K562 (cell line): Measurements from ENCODE around the gene LINC00632. TPM values are rescaled to one million over a fixed set of nuclear protein-coding genes. Genes with fewer than 3 reads are reported as not detected.
A peak's percentile ranks its signal among the peaks of the same experiment; 100 is the strongest.

Experiments used
- ATAC-seq: fragments of 200-7000 bp; cut with Tn5 transposase; 3 replicates; pipeline ENCODE4 v1.9.1; 2020; ENCODE audit warnings: moderate library complexity
- BruUV-seq: library from RNA; stranded (reverse); fragments of 400-500 nt; replicated peaks from 2 replicates; lab custom pipeline; 2021; lab: Mats Ljungman, UMichigan
- CTCF ChIA-PET: fragments of 300-600 bp; formaldehyde crosslinking; extraction: SDS; loops from one replicate; lab custom pipeline; 2021; ENCODE audit warnings: low intra/inter-chr PET ratio; lab: Yijun Ruan, JAX
- POLR2A ChIA-PET: fragments of 300-600, 350-650 bp; sonication (Branson Sonifier 250); formaldehyde crosslinking; extraction: SDS; loops from one replicate; lab custom pipeline; 2021; ENCODE audit warnings: antibody characterized with exemption, inconsistent platforms; lab: Yijun Ruan, JAX
- DNase-seq, 4 experiments: peaks; one replicate each; pipeline versions ENCODE4 v3.0.0 to v3.0.0-alpha.2; 2011 to 2018; ENCODE audit warnings: low spot score in 3 of 4, mixed read lengths in 3 of 4; ENCODE audit errors: extremely low read depth in 1 of 4
- FAIRE-seq: peaks from 2 replicates; lab custom pipeline; 2011; peaks lifted over from hg19 to GRCh38; lab: Jason Lieb, UNC
- H2AFZ ChIP-seq: 2 replicates; pipeline ENCODE4 v1.6.0; 2011; ENCODE audit warnings: low read depth, low read length, control low read depth, inconsistent platforms
- H3K27ac ChIP-seq: fragments of 200-600 bp; 3 replicates; pipeline ENCODE4 v1.8.0; 2011; ENCODE audit warnings: low read depth, mild to moderate bottlenecking, control low read depth, inconsistent platforms, low read length, moderate library complexity, mixed read lengths; ENCODE audit errors: extremely low read depth
- H3K27me3 ChIP-seq, 2 experiments: fragments of 300-600 bp in 1 of 2; 2 replicates in 1 of 2; 3 replicates in 1 of 2; pipeline versions ENCODE4 v1.6.0 to v1.8.0; 2011; ENCODE audit warnings: inconsistent platforms in 2 of 2, low read length in 2 of 2, mild to moderate bottlenecking in 1 of 2, mixed read lengths in 1 of 2, moderate library complexity in 1 of 2; ENCODE audit not compliant: control insufficient read depth in 2 of 2, insufficient read depth in 2 of 2
- H3K36me3 ChIP-seq: fragments of 300-600 bp; 3 replicates; pipeline ENCODE4 v1.8.0; 2011; ENCODE audit warnings: mild to moderate bottlenecking, low read length, inconsistent platforms; ENCODE audit not compliant: control insufficient read depth, insufficient read depth
- H3K4me1 ChIP-seq, 2 experiments: fragments of 200-600 bp in 1 of 2; replicated peaks in 1 of 2; 2 replicates in 1 of 2; 3 replicates in 1 of 2; pipeline versions ENCODE4 v1.5.1 to v1.8.0; 2011; ENCODE audit warnings: inconsistent platforms in 2 of 2, low read length in 2 of 2, mild to moderate bottlenecking in 1 of 2, mixed read lengths in 1 of 2, moderate library complexity in 1 of 2; ENCODE audit not compliant: control insufficient read depth in 2 of 2, insufficient read depth in 2 of 2
- H3K4me2 ChIP-seq: 2 replicates; pipeline ENCODE4 v1.6.1; 2011; ENCODE audit warnings: low read length, control low read depth, inconsistent platforms, mixed read lengths; ENCODE audit not compliant: insufficient read depth
- H3K4me3 ChIP-seq: fragments of 200-600 bp; sonication (generic), shearing (Covaris generic); 2 replicates; pipeline ENCODE4 v1.5.1; 2016; ENCODE audit warnings: control low read depth, inconsistent platforms
- H3K79me2 ChIP-seq: fragments of 200-600 bp; 3 replicates; pipeline ENCODE4 v1.8.0; 2011; ENCODE audit warnings: low read length, inconsistent platforms; ENCODE audit not compliant: control insufficient read depth, insufficient read depth
- H3K9ac ChIP-seq, 2 experiments: 2 replicates each; pipeline versions ENCODE4 v1.6.0 to v1.6.1; 2011; ENCODE audit warnings: low read depth in 2 of 2, low read length in 2 of 2, control low read depth in 1 of 2, inconsistent platforms in 1 of 2, mild to moderate bottlenecking in 1 of 2, mixed read lengths in 1 of 2; ENCODE audit not compliant: insufficient read depth in 1 of 2
- H3K9me1 ChIP-seq: one replicate; pipeline ENCODE4 v1.6.0; 2011; ENCODE audit warnings: inconsistent platforms, mild to moderate bottlenecking, low read length, moderate library complexity; ENCODE audit not compliant: control insufficient read depth, insufficient read depth
- H3K9me3 ChIP-seq: replicated peaks from 2 replicates; pipeline ENCODE4 v1.5.1; 2011; ENCODE audit warnings: low read depth, low read length, inconsistent platforms; ENCODE audit not compliant: control insufficient read depth, insufficient read depth
- H4K20me1 ChIP-seq: replicated peaks from 2 replicates; pipeline ENCODE4 v1.6.1; 2011; ENCODE audit warnings: low read length, inconsistent platforms, mixed read lengths; ENCODE audit not compliant: control insufficient read depth, insufficient read depth
- FOXK2 ChIP-seq, 2 experiments: fragments of 450-650 bp; IDR thresholded peaks in 1 of 2; conservative IDR thresholded peaks in 1 of 2; 2 replicates each; pipeline ENCODE4 v1.6.1; 2016; ENCODE audit warnings: low read depth in 2 of 2, mild to moderate bottlenecking in 1 of 2
- KDM1A ChIP-seq, 2 experiments: fragments of 450-650 bp; IDR thresholded peaks; 2 replicates each; pipeline ENCODE4 v1.6.1; 2016; ENCODE audit warnings: mild to moderate bottlenecking in 2 of 2
- NR1H2 ChIP-seq: sonication (generic); formaldehyde crosslinking; IDR thresholded peaks from 2 replicates; pipeline ENCODE4 v1.4.0; 2020; ENCODE audit warnings: mild to moderate bottlenecking, missing genetic modification reagents
- PPARD ChIP-seq: fragments of 250-450 bp; sonication (Bioruptor Pico); IDR thresholded peaks from 2 replicates; pipeline ENCODE4 v1.8.0; 2022; ENCODE audit warnings: inconsistent platforms, mild to moderate bottlenecking, moderate library complexity
- RFX1 ChIP-seq: fragments of 450-650 bp; IDR thresholded peaks from 2 replicates; pipeline ENCODE4 v1.6.1; 2016; ENCODE audit warnings: mild to moderate bottlenecking, moderate library complexity
- SRSF1 ChIP-seq: fragments of 200-400 bp; formaldehyde crosslinking; IDR thresholded peaks from 2 replicates; pipeline ENCODE4 v1.6.1; 2017; ENCODE audit warnings: mild to moderate bottlenecking, low read depth, low read length, moderate library complexity
- VEZF1 ChIP-seq: fragments of 200-800 bp; sonication (Bioruptor generic); IDR thresholded peaks from 2 replicates; pipeline ENCODE4 v1.6.1; 2017; ENCODE audit warnings: missing genetic modification characterization, missing compliant biosample characterization
- WGBS: fragments of 100-300 bp; shearing (Covaris generic); methylation state at CpG from one replicate; pipeline ENCODE4 v1.1.6; 2016; ENCODE audit warnings: low coverage, mixed read lengths; ENCODE audit not compliant: insufficient coverage; ENCODE audit errors: missing lambda C conversion rate; 5-methylcytosine and 5-hydroxymethylcytosine counted together
- in situ Hi-C: fragments of 300-500 bp; cut with MboI; formaldehyde crosslinking; loops from 4 replicates; pipeline ENCODE4 v1.15.0; 2018; ENCODE audit warnings: inconsistent platforms, mixed read lengths
- intact Hi-C: fragments of 100-400 bp; cut with micrococcal nuclease; formaldehyde crosslinking; loops from 2 replicates; pipeline ENCODE4 v1.14.2; 2022
- polyA plus RNA-seq, 8 experiments: library from polyadenylated mRNA; depleted of rRNA in 4 of 8; stranded (reverse) in 5 of 8; unstranded in 3 of 8; fragments of >200 nt; fragmentation: Nextera tagmentation in 2 of 8; fragmentation: Illumina TruSeq in 1 of 8; extraction: Ambion mirVana in 2 of 8; extraction: Trizol in 1 of 8; gene quantifications; 2 replicates each; pipeline versions ENCODE4 v1.2.1 to v1.2.3, GENCODE V29; 2011 to 2014; ENCODE audit warnings: inconsistent platforms in 1 of 8, missing spikeins in 1 of 8
- total RNA-seq, 7 experiments: library from RNA; depleted of rRNA in 6 of 7; stranded (reverse); fragments of >200 nt in 6 of 7; fragmentation: Illumina TruSeq in 2 of 7; extraction: Trizol in 2 of 7; gene quantifications; 2 replicates each; pipeline versions ENCODE4 v1.2.1 to v1.2.3, GENCODE V29; 2011 to 2021; ENCODE audit warnings: low replicate concordance in 1 of 7

Gene LINC00632
- total and polyA plus RNA-seq, 9 of the 15 experiments (the other 6 are each of a cell fraction or from before 2014, with no cell fraction given): 0.06 to 0.20 TPM; not detected in 7

DNA sequence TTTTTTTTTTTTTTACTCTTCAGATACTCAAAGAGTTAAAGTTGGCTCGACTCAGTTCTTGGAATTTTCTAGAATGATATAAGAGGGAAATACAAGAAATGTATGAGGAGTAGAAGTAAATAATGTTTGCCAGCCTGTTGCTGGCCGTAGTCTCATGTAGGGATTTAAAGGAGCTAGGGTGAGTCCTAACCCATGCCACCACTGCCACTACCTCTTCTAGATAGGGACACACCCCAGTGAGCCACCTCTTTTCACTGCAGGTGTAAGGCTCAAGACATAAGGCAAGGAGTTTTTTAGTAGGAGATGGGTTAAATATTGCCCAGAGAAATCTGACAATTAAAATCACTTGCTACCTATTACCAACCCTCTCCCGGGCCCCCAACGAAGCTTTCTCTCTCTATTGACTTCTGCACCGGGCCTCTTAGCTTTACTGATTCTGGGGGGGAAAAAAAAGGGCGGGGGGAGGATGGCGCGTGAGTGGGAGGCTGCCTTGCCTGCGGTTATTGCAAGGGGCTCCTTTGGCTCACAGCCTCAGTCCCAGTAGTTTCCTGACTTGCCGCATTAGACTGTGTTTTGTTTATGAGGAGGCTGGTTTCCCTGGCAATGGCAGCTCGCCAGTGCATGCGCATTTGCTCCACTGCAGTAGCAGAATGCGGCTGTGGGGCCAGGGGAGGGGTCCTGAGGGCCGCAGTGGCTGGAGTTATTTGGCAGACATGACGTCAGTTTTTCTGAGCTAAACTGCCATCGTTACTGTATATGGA, 3.0 kb downstream of the LINC00632 start (continued):
- no peak for TF ChIP-seq SRSF1
- no peak for TF ChIP-seq FOXK2 (conservative IDR thresholded peaks at IDR 0.05 in 1 of 2, IDR thresholded peaks at IDR 0.05 in 1 of 2; ENCODE audit: low read depth in 2 of 2)
- no peak for TF ChIP-seq KDM1A (IDR thresholded peaks at IDR 0.05)
- peak; percentile 47; the same call in 1 of the 2 replicates for TF ChIP-seq VEZF1
- no peak for TF ChIP-seq PPARD (CRISPR knock-in tag)
- 0 out of 2 replicates have a peak, but pooled peaks have one; percentile 10 for TF ChIP-seq RFX1
- TF ChIP-seq, all 486 proteins: peak for 3

- Histone ChIP-seq H4K20me1 (no peaks in the 10 kb centered on the region), H3K36me3 (no peaks in the 10 kb centered on the region), H3K4me1 (no peaks in the 10 kb centered on the region), H3K9me3 (no peaks in the 10 kb centered on the region), H3K9ac (no peak overlapping the region), H2AFZ (no peak overlapping the region), H3K4me3 (no peak overlapping the region), H3K27me3 (no peaks in the 10 kb centered on the region; a peak in 1 of 5 replicates), H3K4me2 (no peak overlapping the region), H3K9me1 (no peaks in the 10 kb centered on the region), H3K79me2 (no peaks in the 10 kb centered on the region)
- intact Hi-C loops: no loop called here
- ChIA-PET CTCF (no interaction called here), POLR2A (no interaction called here)
- 0% methylated on average over 6 of the region's 6 CpGs for WGBS
- ATAC-seq: no peak
- no TSS peak for BruUV-seq
- TF ChIP-seq VEZF1 (no peak), NR1H2 (CRISPR knock-in tag) (no peak)
- TF ChIP-seq, all 486 proteins: peak for 0
- H3K27ac ChIP-seq: no peak overlapping the region
- in situ Hi-C loops: no loop called here
- DNase-seq: no peak
- FAIRE-seq: no peak
Measured at GRCh38 chrX:140713174-140713539, 3.6 kb downstream of the LINC00632 start.
